ENCODE results near the gene HOXB13. TPM values are rescaled to one million over a fixed set of nuclear protein-coding genes. Genes with fewer than 3 reads are reported as not detected.
A peak's percentile ranks its signal among the peaks of the same experiment; 100 is the strongest.

The HOXB13 gene
- total RNA-seq, 2 donors from 2014 or later, result not detected

- peak; percentile 95 for DNase-seq
- no peak overlapping the region for H3K27ac ChIP-seq (ENCODE audit: low read depth, low read length)
- no peak overlapping the region for H3K9ac ChIP-seq (ENCODE audit: extremely low read depth, low read length, poor library complexity, severe bottlenecking)
- H3K9me3 ChIP-seq (ENCODE audit: control insufficient read depth, low read length), result no peaks in the 10 kb centered on the region
- Mint-ChIP-seq H3K36me3 (ENCODE audit: low read depth) (no peaks in the 10 kb centered on the region), H3K27ac (no peak overlapping the region), H3K27me3 (ENCODE audit: insufficient read depth) (peaks cover 99% of the 10 kb centered on the region), H3K4me1 (peaks cover 14% of the 10 kb centered on the region), H3K4me3 (peak overlapping the region; percentile 35), H3K9me3 (no peaks in the 10 kb centered on the region)
- H3K4me1 ChIP-seq (ENCODE audit: control insufficient read depth, insufficient read depth, low read length), result no peaks in the 10 kb centered on the region
- H3K4me3 ChIP-seq (ENCODE audit: low read length), result peak overlapping the region; percentile 68
- WGBS, 2 experiments (ENCODE audit: insufficient coverage in 1 of 2, insufficient read length in 1 of 2), result 4 to 5% methylated on average over 17 to 37 of the region's 37 CpGs
- H3K36me3 ChIP-seq (ENCODE audit: control insufficient read depth, insufficient read depth, low read length), result no peaks in the 10 kb centered on the region
- TF ChIP-seq CTCF (conservative IDR thresholded peaks at IDR 0.05), result no peak
- H3K27me3 ChIP-seq (ENCODE audit: control insufficient read depth, insufficient read depth, low read length, poor library complexity, severe bottlenecking), result peaks cover 100% of the 10 kb centered on the region
Observed at GRCh38 chr17:48719642-48720265, 8.8 kb downstream of the HOXB13 start.

GRCh38 chr17:48718761-48719641 is 9.5 kb downstream of the HOXB13 start:
- Histone ChIP-seq H3K36me3 (ENCODE audit: control insufficient read depth, insufficient read depth, low read length) (no peaks in the 10 kb centered on the region), H3K4me3 (ENCODE audit: low read length) (peak overlapping the region; percentile 68), H3K27ac (ENCODE audit: low read depth, low read length) (no peak overlapping the region), H3K27me3 (ENCODE audit: control insufficient read depth, insufficient read depth, low read length, poor library complexity, severe bottlenecking) (peaks cover 100% of the 10 kb centered on the region), H3K9ac (ENCODE audit: extremely low read depth, low read length, poor library complexity, severe bottlenecking) (no peak overlapping the region), H3K9me3 (ENCODE audit: control insufficient read depth, low read length) (no peaks in the 10 kb centered on the region), H3K4me1 (ENCODE audit: control insufficient read depth, insufficient read depth, low read length) (no peaks in the 10 kb centered on the region)
- H3K4me1 Mint-ChIP-seq, result peaks cover 12% of the 10 kb centered on the region
- peak overlapping the region; percentile 35 for H3K4me3 Mint-ChIP-seq
- peak; percentile 90 for DNase-seq
- H3K27me3 Mint-ChIP-seq (ENCODE audit: insufficient read depth), result peaks cover 99% of the 10 kb centered on the region
- H3K27ac Mint-ChIP-seq, result no peak overlapping the region
- no peaks in the 10 kb centered on the region for H3K9me3 Mint-ChIP-seq
- 1% methylated on average over 36 to 79 of the region's 80 CpGs for WGBS, 2 experiments (ENCODE audit: insufficient coverage in 1 of 2, insufficient read length in 1 of 2)
- H3K36me3 Mint-ChIP-seq (ENCODE audit: low read depth), result no peaks in the 10 kb centered on the region
- TF ChIP-seq CTCF (conservative IDR thresholded peaks at IDR 0.05), result no peak

- DNase-seq, result no peak
- H3K27ac Mint-ChIP-seq, result no peak overlapping the region
- Histone ChIP-seq H3K27me3 (ENCODE audit: control insufficient read depth, insufficient read depth, low read length, poor library complexity, severe bottlenecking) (peaks cover 100% of the 10 kb centered on the region), H3K9me3 (ENCODE audit: control insufficient read depth, low read length) (no peaks in the 10 kb centered on the region), H3K36me3 (ENCODE audit: control insufficient read depth, insufficient read depth, low read length) (no peaks in the 10 kb centered on the region), H3K27ac (ENCODE audit: low read depth, low read length) (no peak overlapping the region), H3K4me3 (ENCODE audit: low read length) (peak overlapping the region; percentile 68), H3K4me1 (ENCODE audit: control insufficient read depth, insufficient read depth, low read length) (no peaks in the 10 kb centered on the region), H3K9ac (ENCODE audit: extremely low read depth, low read length, poor library complexity, severe bottlenecking) (no peak overlapping the region)
- no peaks in the 10 kb centered on the region for H3K9me3 Mint-ChIP-seq
- TF ChIP-seq CTCF (conservative IDR thresholded peaks at IDR 0.05), result no peak
- H3K4me1 Mint-ChIP-seq, result peaks cover 12% of the 10 kb centered on the region
- peak overlapping the region; percentile 35 for H3K4me3 Mint-ChIP-seq
- H3K36me3 Mint-ChIP-seq (ENCODE audit: low read depth), result no peaks in the 10 kb centered on the region
- peaks cover 99% of the 10 kb centered on the region for H3K27me3 Mint-ChIP-seq (ENCODE audit: insufficient read depth)
- 0 to 2% methylated on average over 14 to 23 of the region's 24 CpGs for WGBS, 2 experiments (ENCODE audit: insufficient coverage in 1 of 2, insufficient read length in 1 of 2)
Observed at GRCh38 chr17:48718227-48718760, 10.3 kb downstream of the HOXB13 start.

All from endodermal cell (in vitro differentiated cells).